Measurements from ENCODE around the gene KCNQ1OT1.

DNA sequence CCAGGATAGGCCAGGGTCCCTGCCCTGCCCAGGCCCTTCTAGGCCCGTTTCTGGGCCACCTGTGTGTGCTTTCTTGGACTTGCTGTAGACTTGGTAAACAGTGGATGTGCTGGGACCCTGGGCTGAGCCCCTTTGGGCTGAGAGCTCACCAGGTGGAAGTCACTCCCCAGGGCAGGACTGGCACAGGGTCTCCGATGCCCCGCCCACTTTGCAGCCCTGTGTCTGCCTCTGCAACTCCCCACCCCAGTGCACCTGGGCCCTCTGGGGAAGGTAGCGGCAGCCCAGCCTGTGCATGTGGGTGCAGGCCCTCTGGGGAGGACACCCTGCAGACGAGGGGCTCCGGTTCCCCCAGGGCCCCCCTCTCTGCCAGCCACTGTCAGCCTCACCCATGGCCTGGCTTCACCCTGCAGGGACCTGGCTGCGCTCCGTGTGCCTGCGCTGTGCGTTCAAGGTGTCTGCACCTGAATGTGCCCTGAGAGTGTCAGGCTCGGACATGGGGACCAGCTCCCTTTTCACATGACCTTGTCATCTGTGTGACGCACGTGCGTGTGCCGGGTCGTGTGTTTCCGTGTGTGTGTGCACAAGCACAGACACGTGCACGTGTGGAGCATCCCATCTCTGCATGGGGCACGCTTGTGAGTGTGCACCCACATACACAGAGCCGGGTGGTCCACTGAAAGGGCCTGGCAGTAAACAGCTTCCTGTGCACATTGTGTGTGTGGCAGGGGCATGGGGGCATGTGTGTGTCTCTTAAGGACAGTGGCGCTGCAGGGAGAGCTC is 118.5 kb downstream of the KCNQ1OT1 start:
- TF ChIP-seq, protein P1, sequence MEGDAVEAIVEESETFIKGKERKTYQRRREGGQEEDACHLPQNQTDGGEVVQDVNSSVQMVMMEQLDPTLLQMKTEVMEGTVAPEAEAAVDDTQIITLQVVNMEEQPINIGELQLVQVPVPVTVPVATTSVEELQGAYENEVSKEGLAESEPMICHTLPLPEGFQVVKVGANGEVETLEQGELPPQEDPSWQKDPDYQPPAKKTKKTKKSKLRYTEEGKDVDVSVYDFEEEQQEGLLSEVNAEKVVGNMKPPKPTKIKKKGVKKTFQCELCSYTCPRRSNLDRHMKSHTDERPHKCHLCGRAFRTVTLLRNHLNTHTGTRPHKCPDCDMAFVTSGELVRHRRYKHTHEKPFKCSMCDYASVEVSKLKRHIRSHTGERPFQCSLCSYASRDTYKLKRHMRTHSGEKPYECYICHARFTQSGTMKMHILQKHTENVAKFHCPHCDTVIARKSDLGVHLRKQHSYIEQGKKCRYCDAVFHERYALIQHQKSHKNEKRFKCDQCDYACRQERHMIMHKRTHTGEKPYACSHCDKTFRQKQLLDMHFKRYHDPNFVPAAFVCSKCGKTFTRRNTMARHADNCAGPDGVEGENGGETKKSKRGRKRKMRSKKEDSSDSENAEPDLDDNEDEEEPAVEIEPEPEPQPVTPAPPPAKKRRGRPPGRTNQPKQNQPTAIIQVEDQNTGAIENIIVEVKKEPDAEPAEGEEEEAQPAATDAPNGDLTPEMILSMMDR (conservative IDR thresholded peaks at IDR 0.05 in 1 of 2, IDR thresholded peaks at IDR 0.05 in 1 of 2; ENCODE audit: extremely low read depth in 1 of 2, insufficient read depth in 1 of 2, low read depth in 1 of 2, low read length in 2 of 2), result no peak
- TF ChIP-seq EZH2 (IDR thresholded peaks at IDR 0.05; ENCODE audit: borderline replicate concordance, low read length), result no peak

All from mammary epithelial cell (primary cell).